GM23338 (cell line): ENCODE data around the gene NTPCR. TPM values are rescaled to one million over a fixed set of nuclear protein-coding genes. Genes with fewer than 3 reads are reported as not detected.
A peak's percentile ranks its signal among the peaks of the same experiment; 100 is the strongest.

Source experiments
- ATAC-seq: fragments of 200-7000 bp; cut with Tn5 transposase; 3 replicates; pipeline ENCODE4 v1.9.1; 2020
- DNase-seq: peaks from one replicate; pipeline ENCODE4 v3.0.0-alpha.2; 2015; ENCODE audit warnings: low spot score
- H2AFZ ChIP-seq: fragments of 200-600 bp; sonication (generic); 2 replicates; pipeline ENCODE4 v1.8.0; 2016; ENCODE audit warnings: antibody characterized with exemption, mild to moderate bottlenecking, moderate library complexity
- H3F3A ChIP-seq: fragments of 200-600 bp; sonication (generic); replicated peaks from 2 replicates; pipeline ENCODE4 v1.8.0; 2017; ENCODE audit warnings: antibody characterized with exemption, mixed run types, low read depth
- H3K27ac ChIP-seq: fragments of 200-600 bp; sonication (generic); 2 replicates; pipeline ENCODE4 v1.6.1; 2016; ENCODE audit warnings: low read depth
- H3K27me3 ChIP-seq: fragments of 200-600 bp; sonication (generic); 2 replicates; pipeline ENCODE4 v1.8.0; 2016; ENCODE audit warnings: mild to moderate bottlenecking, mixed run types, moderate library complexity; ENCODE audit not compliant: insufficient read depth
- H3K36me3 ChIP-seq: fragments of 200-600 bp; sonication (generic); 2 replicates; pipeline ENCODE4 v1.8.0; 2016; ENCODE audit warnings: mild to moderate bottlenecking; ENCODE audit not compliant: insufficient read depth
- H3K4me1 ChIP-seq: fragments of 200-600 bp; sonication (generic); 2 replicates; pipeline ENCODE4 v1.8.0; 2016; ENCODE audit warnings: mild to moderate bottlenecking, moderate library complexity; ENCODE audit not compliant: insufficient read depth
- H3K4me2 ChIP-seq: fragments of 200-600 bp; sonication (generic); 2 replicates; pipeline ENCODE4 v1.7.1; 2017; ENCODE audit warnings: mixed run types
- H3K4me3 ChIP-seq: fragments of 200-600 bp; sonication (generic); 2 replicates; pipeline ENCODE4 v1.6.1; 2016; ENCODE audit warnings: mixed run types
- H3K79me2 ChIP-seq: fragments of 200-600 bp; sonication (generic); replicated peaks from 2 replicates; pipeline ENCODE4 v1.8.0; 2017; ENCODE audit warnings: mild to moderate bottlenecking; ENCODE audit not compliant: insufficient read depth
- H3K9me2 ChIP-seq: fragments of 200-600 bp; sonication (generic); 2 replicates; pipeline ENCODE4 v1.8.0; 2017; ENCODE audit not compliant: insufficient read depth
- H4K20me1 ChIP-seq: fragments of 200-600 bp; sonication (generic); replicated peaks from 2 replicates; pipeline ENCODE4 v1.8.0; 2017; ENCODE audit warnings: mild to moderate bottlenecking; ENCODE audit not compliant: insufficient read depth
- H3K27ac Mint-ChIP-seq: 2 replicates; pipeline ENCODE4 v1.8.0; 2020; ENCODE audit warnings: inconsistent platforms, mild to moderate bottlenecking, moderate library complexity, mixed read lengths
- H3K27me3 Mint-ChIP-seq: 3 replicates; pipeline ENCODE4 v1.8.0; 2022; ENCODE audit warnings: low read depth, mild to moderate bottlenecking, moderate library complexity, mixed read lengths, inconsistent platforms; ENCODE audit not compliant: insufficient read depth, poor library complexity
- H3K36me3 Mint-ChIP-seq: 3 replicates; pipeline ENCODE4 v1.8.0; 2021; ENCODE audit warnings: low read depth, mild to moderate bottlenecking, inconsistent platforms, moderate library complexity, mixed read lengths
- H3K4me1 Mint-ChIP-seq: 3 replicates; pipeline ENCODE4 v1.8.0; 2020; ENCODE audit warnings: mild to moderate bottlenecking, inconsistent platforms, mixed read lengths
- H3K4me3 Mint-ChIP-seq: 3 replicates; pipeline ENCODE4 v1.8.0; 2021; ENCODE audit warnings: moderate library complexity, mild to moderate bottlenecking, inconsistent platforms, mixed read lengths
- H3K9me3 Mint-ChIP-seq: 3 replicates; pipeline ENCODE4 v1.8.0; 2020; ENCODE audit warnings: moderate library complexity, mild to moderate bottlenecking, inconsistent platforms, mixed read lengths
- CREB1 ChIP-seq: fragments of 250-450 bp; sonication (Bioruptor Pico); IDR thresholded peaks from 2 replicates; pipeline ENCODE4 v1.5.0; 2020; ENCODE audit warnings: low read depth, mild to moderate bottlenecking, moderate library complexity
- ETS1 ChIP-seq: IDR thresholded peaks from 2 replicates; pipeline ENCODE4 v1.6.1; 2016; ENCODE audit warnings: antibody characterized with exemption
- EZH2 ChIP-seq: fragments of 200-600 bp; sonication (generic); IDR thresholded peaks from one replicate; pipeline ENCODE4 v1.8.0; 2017; ENCODE audit warnings: antibody characterized with exemption, mild to moderate bottlenecking, low read depth; ENCODE audit not compliant: unreplicated experiment
- JUNB ChIP-seq: IDR thresholded peaks from one replicate; pipeline ENCODE4 v1.6.1; 2016; ENCODE audit warnings: antibody characterized with exemption; ENCODE audit not compliant: unreplicated experiment
- NANOG ChIP-seq: IDR thresholded peaks from 2 replicates; pipeline ENCODE4 v1.6.1; 2016; ENCODE audit warnings: antibody characterized with exemption, borderline replicate concordance
- POLR2AphosphoS5 ChIP-seq: IDR thresholded peaks from 2 replicates; pipeline ENCODE4 v1.6.1; 2016; ENCODE audit warnings: antibody characterized with exemption, low read depth
- REST ChIP-seq: IDR thresholded peaks from one replicate; pipeline ENCODE4 v1.6.1; 2018; ENCODE audit warnings: antibody characterized with exemption; ENCODE audit not compliant: unreplicated experiment
- STAT1 ChIP-seq: IDR thresholded peaks from one replicate; pipeline ENCODE4 v1.6.1; 2016; ENCODE audit warnings: antibody characterized with exemption; ENCODE audit not compliant: unreplicated experiment
- ZNF114 ChIP-seq: fragments of 250-450 bp; sonication (Bioruptor Pico); IDR thresholded peaks from 2 replicates; pipeline ENCODE4 v1.5.0; 2020; ENCODE audit warnings: mild to moderate bottlenecking, moderate library complexity
- ZNF331 ChIP-seq: fragments of 250-450 bp; sonication (Bioruptor Pico); IDR thresholded peaks from 2 replicates; pipeline ENCODE4 v1.5.0; 2020; ENCODE audit warnings: low read depth, mild to moderate bottlenecking, moderate library complexity
- ZNF462 ChIP-seq: fragments of 250-450 bp; sonication (Bioruptor Pico); IDR thresholded peaks from 2 replicates; pipeline ENCODE4 v1.5.0; 2020; ENCODE audit warnings: mild to moderate bottlenecking, moderate library complexity
- polyA plus RNA-seq: library from polyadenylated mRNA; unstranded; fragments of >200 nt; fragmentation: Nextera tagmentation; extraction: Ambion mirVana; gene quantifications from 2 replicates; pipeline ENCODE4 v1.2.1, GENCODE V29; 2016
- total RNA-seq: library from RNA; depleted of rRNA; stranded (reverse); fragments of >200 nt; shearing (Covaris generic); gene quantifications from 2 replicates; pipeline ENCODE4 v1.2.3, GENCODE V29; 2014

NTPCR gene
- total and polyA plus RNA-seq, 2 experiments from 2014 or later: 64.1 to 150 TPM

GRCh38 chr1:232901255-232901654 lies 49.2 kb upstream of the NTPCR start:
- DNase-seq: peak; percentile 8
- H3K4me3 Mint-ChIP-seq: no peak overlapping the region
- Histone ChIP-seq H3K4me1 (peaks cover 29% of the 10 kb centered on the region), H3K4me2 (peak overlapping the region; percentile 51; the same call in 1 of the 2 replicates), H3K27me3 (no peaks in the 10 kb centered on the region), H3F3A (no peaks in the 10 kb centered on the region), H3K4me3 (no peak overlapping the region), H2AFZ (no peak overlapping the region), H3K9me2 (peaks cover 8% of the 10 kb centered on the region; the same call in 1 of the 2 replicates), H4K20me1 (no peaks in the 10 kb centered on the region), H3K27ac (no peak overlapping the region), H3K79me2 (no peaks in the 10 kb centered on the region), H3K36me3 (no peaks in the 10 kb centered on the region)
- no peak for TF ChIP-seq EZH2
- no peak for TF ChIP-seq JUNB
- TF ChIP-seq ETS1: no peak
- TF ChIP-seq STAT1: no peak
- no peak for TF ChIP-seq POLR2AphosphoS5
- no peak for TF ChIP-seq CREB1 (CRISPR knock-in tag)
- no peak for TF ChIP-seq ZNF331 (CRISPR knock-in tag)
- no peak for TF ChIP-seq ZNF114 (CRISPR knock-in tag)
- no peak for TF ChIP-seq NANOG
- no peak for TF ChIP-seq ZNF462
- TF ChIP-seq REST: no peak
- ATAC-seq: no peak
- peaks cover 25% of the 10 kb centered on the region for H3K4me1 Mint-ChIP-seq
- peaks cover 7% of the 10 kb centered on the region for H3K27me3 Mint-ChIP-seq
- peaks cover 7% of the 10 kb centered on the region; the same call in 2 of the 3 replicates for H3K36me3 Mint-ChIP-seq
- peaks cover 6% of the 10 kb centered on the region; the same call in 1 of the 3 replicates for H3K9me3 Mint-ChIP-seq
- no peak overlapping the region for H3K27ac Mint-ChIP-seq
